Measurements from ENCODE around the gene ANKFN1.

Gene ANKFN1

DNA sequence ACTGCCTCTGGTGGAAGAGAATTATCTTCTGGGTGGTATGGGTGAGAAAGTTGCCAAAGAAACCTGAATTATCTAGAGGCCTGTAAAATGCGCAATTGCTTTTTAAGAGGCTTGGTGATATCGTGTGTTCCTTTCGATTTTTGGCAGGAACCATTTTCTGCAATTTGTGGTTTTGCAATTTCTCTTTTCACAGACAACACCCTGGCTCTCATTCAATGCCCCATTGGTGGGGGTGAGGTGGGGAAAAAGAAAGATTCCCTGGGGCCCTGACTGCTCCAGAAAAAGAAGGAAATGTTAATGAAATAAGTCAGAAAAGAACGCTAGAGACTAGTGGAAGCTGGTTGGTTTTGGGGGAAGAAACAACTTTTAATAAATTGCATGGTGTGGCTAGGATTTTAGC, 77.4 kb downstream of the ANKFN1 start:
- no peaks in the 10 kb centered on the region for H3K79me2 ChIP-seq (ENCODE audit: insufficient read depth, low read length)
- H3K9me3 ChIP-seq (ENCODE audit: insufficient read depth, low read length) = no peaks in the 10 kb centered on the region; the same call in 1 of the 2 replicates
- no peaks in the 10 kb centered on the region for H3K36me3 ChIP-seq (ENCODE audit: low read length)
- H2AFZ ChIP-seq (ENCODE audit: low read depth, low read length, severe bottlenecking) = no peak overlapping the region
- H3K4me3 ChIP-seq (ENCODE audit: insufficient read depth, low read length, poor library complexity, severe bottlenecking) = no peak overlapping the region
- H3K9me2 ChIP-seq (replicated peaks; ENCODE audit: insufficient read depth, low read length) = no peaks in the 10 kb centered on the region
- no peaks in the 10 kb centered on the region for H3F3A ChIP-seq (ENCODE audit: insufficient read depth)
- no peak for TF ChIP-seq EZH2phosphoT487 (conservative IDR thresholded peaks at IDR 0.05; ENCODE audit: low read length)
- H3K9ac ChIP-seq (ENCODE audit: low read length) = no peak overlapping the region
- H3K27me3 ChIP-seq (ENCODE audit: low read length) = no peaks in the 10 kb centered on the region; the same call in 1 of the 2 replicates
- H3K27ac ChIP-seq (ENCODE audit: low read depth, low read length) = no peak overlapping the region
- H4K20me1 ChIP-seq (ENCODE audit: low read depth, low read length) = no peaks in the 10 kb centered on the region
- H3K4me2 ChIP-seq (ENCODE audit: low read depth, low read length, poor library complexity, severe bottlenecking) = no peak overlapping the region

DNA sequence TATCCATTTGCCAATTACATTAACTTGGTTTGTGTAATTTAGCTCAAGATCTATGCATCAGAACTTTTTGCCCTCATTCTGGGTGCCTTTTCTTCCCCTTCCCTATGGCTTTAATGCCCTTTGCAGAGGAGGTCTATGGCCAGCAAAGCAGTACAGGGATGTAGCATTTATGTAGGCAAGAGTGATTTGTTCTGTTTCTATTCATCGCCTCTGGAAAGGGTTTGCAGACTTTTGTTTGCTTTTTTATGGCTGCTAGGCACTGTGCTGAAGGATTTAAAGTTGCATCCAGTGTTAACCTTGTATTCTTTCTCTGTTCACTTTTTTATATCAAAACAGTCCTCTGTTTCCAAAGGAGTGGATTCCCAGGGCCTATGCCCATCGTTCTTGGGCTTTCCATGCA, 78.0 kb downstream of the ANKFN1 start:
- Histone ChIP-seq H3K4me2 (ENCODE audit: low read depth, low read length, poor library complexity, severe bottlenecking) (no peak overlapping the region), H2AFZ (ENCODE audit: low read depth, low read length, severe bottlenecking) (no peak overlapping the region)

DNA sequence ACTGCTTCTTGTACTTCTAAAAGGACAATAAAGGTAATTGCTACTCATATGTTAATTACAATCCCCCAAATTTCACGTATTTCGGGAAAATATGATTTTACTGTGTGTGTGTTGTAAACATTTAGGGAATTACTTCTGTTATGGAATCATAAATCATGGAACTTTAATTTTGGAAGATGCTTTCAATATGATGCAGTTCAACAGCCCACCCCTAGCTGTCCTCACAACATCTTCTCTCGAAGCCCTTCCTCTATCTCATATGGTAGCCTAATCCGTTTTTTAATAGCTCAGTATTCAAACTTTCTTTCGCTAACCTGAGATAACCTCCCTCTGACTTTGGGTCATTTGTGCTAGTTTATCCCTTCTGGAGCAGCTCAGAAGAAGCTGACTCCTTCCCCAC, 78.4 kb downstream of the ANKFN1 start:
- Histone ChIP-seq H3K79me2 (ENCODE audit: insufficient read depth, low read length) (no peaks in the 10 kb centered on the region), H3K36me3 (ENCODE audit: low read length) (no peaks in the 10 kb centered on the region), H3K4me2 (ENCODE audit: low read depth, low read length, poor library complexity, severe bottlenecking) (no peak overlapping the region), H3K27me3 (ENCODE audit: low read length) (no peaks in the 10 kb centered on the region; the same call in 1 of the 2 replicates), H3K9ac (ENCODE audit: low read length) (no peak overlapping the region), H3K9me3 (ENCODE audit: insufficient read depth, low read length) (no peaks in the 10 kb centered on the region; the same call in 1 of the 2 replicates), H2AFZ (ENCODE audit: low read depth, low read length, severe bottlenecking) (no peak overlapping the region), H3K9me2 (replicated peaks; ENCODE audit: insufficient read depth, low read length) (no peaks in the 10 kb centered on the region), H3K27ac (ENCODE audit: low read depth, low read length) (no peak overlapping the region), H4K20me1 (ENCODE audit: low read depth, low read length) (no peaks in the 10 kb centered on the region), H3F3A (ENCODE audit: insufficient read depth) (no peaks in the 10 kb centered on the region), H3K4me3 (ENCODE audit: insufficient read depth, low read length, poor library complexity, severe bottlenecking) (no peak overlapping the region)
- TF ChIP-seq CTCF (IDR thresholded peaks at IDR 0.05; ENCODE audit: insufficient read depth, low read length, poor library complexity, severe bottlenecking) = no peak
- TF ChIP-seq EZH2phosphoT487 (conservative IDR thresholded peaks at IDR 0.05; ENCODE audit: low read length) = no peak

More for the DNA sequence above, 78.0 kb downstream of the ANKFN1 start:
- H3K9me3 ChIP-seq (ENCODE audit: insufficient read depth, low read length) = no peaks in the 10 kb centered on the region; the same call in 1 of the 2 replicates
- H3K4me3 ChIP-seq (ENCODE audit: insufficient read depth, low read length, poor library complexity, severe bottlenecking) = no peak overlapping the region
- H3K27ac ChIP-seq (ENCODE audit: low read depth, low read length) = no peak overlapping the region
- H4K20me1 ChIP-seq (ENCODE audit: low read depth, low read length) = no peaks in the 10 kb centered on the region
- TF ChIP-seq EZH2phosphoT487 (conservative IDR thresholded peaks at IDR 0.05; ENCODE audit: low read length) (no peak), CTCF (IDR thresholded peaks at IDR 0.05; ENCODE audit: insufficient read depth, low read length, poor library complexity, severe bottlenecking) (no peak)
- H3K79me2 ChIP-seq (ENCODE audit: insufficient read depth, low read length) = no peaks in the 10 kb centered on the region
- H3F3A ChIP-seq (ENCODE audit: insufficient read depth) = no peaks in the 10 kb centered on the region
- no peak overlapping the region for H3K9ac ChIP-seq (ENCODE audit: low read length)
- no peaks in the 10 kb centered on the region for H3K9me2 ChIP-seq (replicated peaks; ENCODE audit: insufficient read depth, low read length)
- no peaks in the 10 kb centered on the region for H3K36me3 ChIP-seq (ENCODE audit: low read length)
- H3K27me3 ChIP-seq (ENCODE audit: low read length) = no peaks in the 10 kb centered on the region; the same call in 1 of the 2 replicates

DNA sequence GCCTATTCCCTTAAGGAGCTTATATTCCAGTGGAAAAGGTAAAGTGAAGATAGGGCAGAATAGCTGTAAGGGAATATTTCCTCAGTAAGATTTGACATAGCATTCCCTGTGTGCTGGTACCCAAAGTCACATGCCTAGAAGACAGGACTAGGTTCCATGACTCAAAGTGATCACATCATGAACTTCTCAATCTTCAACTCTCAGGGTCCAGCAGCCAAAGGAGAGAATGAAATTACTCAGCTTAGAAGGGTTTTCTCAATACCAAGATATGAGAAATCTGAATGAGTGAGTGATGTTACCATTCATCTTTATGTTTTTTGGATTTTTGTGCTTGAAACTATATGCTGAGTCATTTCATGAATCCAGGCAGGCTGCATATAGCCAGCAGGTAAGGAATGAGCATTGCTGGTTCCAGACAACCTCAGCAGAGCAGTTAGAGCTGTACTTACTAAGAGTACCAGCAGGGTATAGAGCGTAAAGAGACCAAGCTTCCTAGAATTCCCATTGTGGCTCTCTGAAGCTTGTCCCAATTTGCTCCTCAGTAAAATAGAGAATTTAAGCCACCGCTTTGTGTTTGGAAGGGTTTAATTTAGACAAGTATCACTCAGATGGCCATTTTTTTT, 91.1 kb downstream of the ANKFN1 start:
- no peak overlapping the region for H3K9ac ChIP-seq (ENCODE audit: low read length)
- H3K27me3 ChIP-seq (ENCODE audit: low read length) = no peaks in the 10 kb centered on the region
- H3K4me2 ChIP-seq (ENCODE audit: low read depth, low read length, poor library complexity, severe bottlenecking) = no peak overlapping the region
- no peak overlapping the region for H3K27ac ChIP-seq (ENCODE audit: low read depth, low read length)
- no peaks in the 10 kb centered on the region for H3K36me3 ChIP-seq (ENCODE audit: low read length)
- H4K20me1 ChIP-seq (ENCODE audit: low read depth, low read length) = no peaks in the 10 kb centered on the region
- TF ChIP-seq CTCF (IDR thresholded peaks at IDR 0.05; ENCODE audit: insufficient read depth, low read length, poor library complexity, severe bottlenecking) (no peak), EZH2phosphoT487 (conservative IDR thresholded peaks at IDR 0.05; ENCODE audit: low read length) (no peak)
- H3K9me2 ChIP-seq (replicated peaks; ENCODE audit: insufficient read depth, low read length) = no peaks in the 10 kb centered on the region
- H3F3A ChIP-seq (ENCODE audit: insufficient read depth) = no peaks in the 10 kb centered on the region
- H3K4me3 ChIP-seq (ENCODE audit: insufficient read depth, low read length, poor library complexity, severe bottlenecking) = no peak overlapping the region
- no peaks in the 10 kb centered on the region for H3K9me3 ChIP-seq (ENCODE audit: insufficient read depth, low read length)
- H2AFZ ChIP-seq (ENCODE audit: low read depth, low read length, severe bottlenecking) = no peak overlapping the region
- no peaks in the 10 kb centered on the region for H3K79me2 ChIP-seq (ENCODE audit: insufficient read depth, low read length)

Data from SU-DHL-6 (cell line).